Activated CD4-positive, alpha-beta T cell treated with anti-CD3 and anti-CD28 coated beads, Interleukin-2, Interleukin-4, amounts not matched to agents 100 ng/mL and 50 ng/mL, durations not matched to agents 16 hours and 8 hours (primary cell): Measurements from ENCODE around the gene DIAPH3.

ENCODE experiments used
- DNase-seq: peaks from one replicate; pipeline ENCODE4 v3.0.0-alpha.2; 2020; ENCODE audit warnings: low spot score

Gene DIAPH3

GRCh38 chr13:59771272-59771671 lies 392.5 kb downstream of the DIAPH3 start:
- DNase-seq: no peak

- DNase-seq: no peak
Measured at GRCh38 chr13:59770451-59770850, 393.3 kb downstream of the DIAPH3 start.

- DNase-seq: no peak
Measured at GRCh38 chr13:59766236-59766635, 397.5 kb downstream of the DIAPH3 start.

- no peak for DNase-seq
Measured at GRCh38 chr13:59755632-59756290, 408.0 kb downstream of the DIAPH3 start.

GRCh38 chr13:59754411-59754810 lies 409.3 kb downstream of the DIAPH3 start:
- no peak for DNase-seq

- no peak for DNase-seq
Measured at GRCh38 chr13:59750860-59751259, 412.9 kb downstream of the DIAPH3 start.

- DNase-seq: no peak
Measured at GRCh38 chr13:59748046-59748445, 415.7 kb downstream of the DIAPH3 start.

GRCh38 chr13:59747529-59747928 lies 416.2 kb downstream of the DIAPH3 start:
- no peak for DNase-seq

GRCh38 chr13:59746291-59746962 lies 417.3 kb downstream of the DIAPH3 start:
- peak; percentile 6 for DNase-seq

GRCh38 chr13:59745392-59745788 lies 418.3 kb downstream of the DIAPH3 start:
- no peak for DNase-seq

- DNase-seq: no peak
Measured at GRCh38 chr13:59744747-59745391, 418.9 kb downstream of the DIAPH3 start.

- no peak for DNase-seq
Measured at GRCh38 chr13:59743195-59743594, 420.5 kb downstream of the DIAPH3 start.

- no peak for DNase-seq
Measured at GRCh38 chr13:59742467-59742866, 421.3 kb downstream of the DIAPH3 start.

GRCh38 chr13:59738921-59739320 lies 424.8 kb downstream of the DIAPH3 start:
- DNase-seq: no peak

GRCh38 chr13:59734393-59734792 lies 429.3 kb downstream of the DIAPH3 start:
- peak; percentile 51 for DNase-seq

- no peak for DNase-seq
Measured at GRCh38 chr13:59733744-59734143, 430.0 kb downstream of the DIAPH3 start.

GRCh38 chr13:59730026-59730425 lies 433.7 kb downstream of the DIAPH3 start:
- DNase-seq: no peak

GRCh38 chr13:59728896-59729545 lies 434.7 kb downstream of the DIAPH3 start:
- no peak for DNase-seq

GRCh38 chr13:59721926-59722910 lies 441.5 kb downstream of the DIAPH3 start:
- DNase-seq: no peak

- no peak for DNase-seq
Measured at GRCh38 chr13:59715611-59716010, 448.1 kb downstream of the DIAPH3 start.

- DNase-seq: no peak
Measured at GRCh38 chr13:59710996-59711701, 452.6 kb downstream of the DIAPH3 start.
